Natural killer cell treated with Interleukin-12 subunit alpha and Interleukin-12 subunit beta and Interleukin-15 and Interleukin-18, amount 100 ng/mL, for 72 hours (primary cell): ENCODE results near the gene STX8. TPM values are rescaled to one million over a fixed set of nuclear protein-coding genes. Genes with fewer than 3 reads are reported as not detected.
A peak's percentile ranks its signal among the peaks of the same experiment; 100 is the strongest.

Experiments used
- ATAC-seq, 2 donors: fragments of 150-1000 bp; cut with Tn5 transposase in 1 of 2; sonication (Bioruptor Pico), chemical (Tn5 transposase) in 1 of 2; 2 replicates each; pipeline ENCODE4 v1.10.0; 2021
- DNase-seq: peaks from one replicate; pipeline ENCODE4 v3.0.0; 2022; ENCODE audit warnings: low spot score
- H3K27ac Mint-ChIP-seq, 2 donors: 1 replicate in 1 of 2; 2 replicates in 1 of 2; pipeline ENCODE4 v1.8.0; 2022; ENCODE audit warnings: mixed read lengths in 2 of 2, mild to moderate bottlenecking in 1 of 2, moderate library complexity in 1 of 2
- H3K27me3 Mint-ChIP-seq, 2 donors: 1 replicate in 1 of 2; 2 replicates in 1 of 2; pipeline ENCODE4 v1.8.0; 2022; ENCODE audit warnings: mixed read lengths in 2 of 2
- H3K36me3 Mint-ChIP-seq: one replicate; pipeline ENCODE4 v1.8.0; 2022; ENCODE audit warnings: mixed read lengths
- H3K4me1 Mint-ChIP-seq, 2 donors: 1 replicate in 1 of 2; 2 replicates in 1 of 2; pipeline ENCODE4 v1.8.0; 2022; ENCODE audit warnings: low read depth in 2 of 2, mixed read lengths in 2 of 2, mild to moderate bottlenecking in 1 of 2
- H3K4me3 Mint-ChIP-seq: one replicate; pipeline ENCODE4 v1.8.0; 2022; ENCODE audit warnings: mixed read lengths
- H3K9me3 Mint-ChIP-seq: 2 replicates; pipeline ENCODE4 v1.8.0; 2022; ENCODE audit warnings: mixed read lengths
- total RNA-seq, 2 donors: library from RNA; stranded (reverse); gene quantifications; one replicate each; pipeline ENCODE4 v1.2.3, GENCODE V29; 2022

Gene STX8
- total RNA-seq, 2 donors from 2014 or later = 65.2 to 87.7 TPM

- no peak for ATAC-seq
- DNase-seq = no peak
- H3K36me3 Mint-ChIP-seq = peaks cover 12% of the 10 kb centered on the region
- no peak overlapping the region for H3K4me3 Mint-ChIP-seq
- no peaks in the 10 kb centered on the region for H3K9me3 Mint-ChIP-seq
- H3K27ac Mint-ChIP-seq = no peak overlapping the region
- H3K27me3 Mint-ChIP-seq = no peaks in the 10 kb centered on the region
- peaks cover 11 to 12% of the 10 kb centered on the region in 2 donors for H3K4me1 Mint-ChIP-seq
Observed at GRCh38 chr17:9541718-9542117, 33.9 kb downstream of the STX8 start.

- ATAC-seq (no peak), DNase-seq (no peak)
- peaks cover 11 to 12% of the 10 kb centered on the region in 2 donors for H3K4me1 Mint-ChIP-seq
- no peak overlapping the region for H3K4me3 Mint-ChIP-seq
- H3K9me3 Mint-ChIP-seq = no peaks in the 10 kb centered on the region
- H3K36me3 Mint-ChIP-seq = peaks cover 12% of the 10 kb centered on the region
- H3K27me3 Mint-ChIP-seq = no peaks in the 10 kb centered on the region
- H3K27ac Mint-ChIP-seq = no peak overlapping the region
Observed at GRCh38 chr17:9538626-9539025, 37.0 kb downstream of the STX8 start.

GRCh38 chr17:9537177-9537776, 38.3 kb downstream of the STX8 start:
- Mint-ChIP-seq H3K4me1 (peaks cover 11 to 12% of the 10 kb centered on the region in 2 donors), H3K4me3 (no peak overlapping the region), H3K36me3 (peaks cover 12% of the 10 kb centered on the region), H3K27me3 (no peaks in the 10 kb centered on the region), H3K27ac (no peak overlapping the region), H3K9me3 (no peaks in the 10 kb centered on the region)
- ATAC-seq (no peak), DNase-seq (no peak)

GRCh38 chr17:9536061-9536460, 39.6 kb downstream of the STX8 start:
- DNase-seq = no peak
- no peaks in the 10 kb centered on the region for H3K9me3 Mint-ChIP-seq
- no peak overlapping the region for H3K27ac Mint-ChIP-seq
- H3K4me1 Mint-ChIP-seq = peaks cover 14 to 19% of the 10 kb centered on the region in 2 donors
- no peak overlapping the region for H3K4me3 Mint-ChIP-seq
- no peaks in the 10 kb centered on the region for H3K27me3 Mint-ChIP-seq
- peaks cover 12% of the 10 kb centered on the region for H3K36me3 Mint-ChIP-seq
- no peak for ATAC-seq

GRCh38 chr17:9533441-9533840, 42.2 kb downstream of the STX8 start:
- Mint-ChIP-seq H3K36me3 (no peaks in the 10 kb centered on the region), H3K4me3 (no peak overlapping the region), H3K9me3 (no peaks in the 10 kb centered on the region), H3K27me3 (no peaks in the 10 kb centered on the region), H3K27ac (no peak overlapping the region), H3K4me1 (peaks cover 18 to 19% of the 10 kb centered on the region in 2 donors)
- ATAC-seq (no peak), DNase-seq (no peak)

GRCh38 chr17:9532715-9533114, 42.9 kb downstream of the STX8 start:
- peaks cover 18 to 19% of the 10 kb centered on the region in 2 donors for H3K4me1 Mint-ChIP-seq
- no peaks in the 10 kb centered on the region for H3K9me3 Mint-ChIP-seq
- H3K36me3 Mint-ChIP-seq = no peaks in the 10 kb centered on the region
- no peak overlapping the region for H3K27ac Mint-ChIP-seq
- no peak overlapping the region for H3K4me3 Mint-ChIP-seq
- no peak for ATAC-seq
- no peak for DNase-seq
- no peaks in the 10 kb centered on the region for H3K27me3 Mint-ChIP-seq

GRCh38 chr17:9531034-9531433, 44.6 kb downstream of the STX8 start:
- H3K4me1 Mint-ChIP-seq = peaks cover 16 to 19% of the 10 kb centered on the region in 2 donors
- H3K36me3 Mint-ChIP-seq = no peaks in the 10 kb centered on the region
- ATAC-seq (no peak), DNase-seq (no peak)
- no peak overlapping the region for H3K4me3 Mint-ChIP-seq
- no peaks in the 10 kb centered on the region for H3K27me3 Mint-ChIP-seq
- no peak overlapping the region for H3K27ac Mint-ChIP-seq
- no peaks in the 10 kb centered on the region for H3K9me3 Mint-ChIP-seq

GRCh38 chr17:9529033-9529700, 46.5 kb downstream of the STX8 start:
- no peaks in the 10 kb centered on the region for H3K27me3 Mint-ChIP-seq
- no peak overlapping the region for H3K27ac Mint-ChIP-seq
- no peaks in the 10 kb centered on the region for H3K9me3 Mint-ChIP-seq
- H3K36me3 Mint-ChIP-seq = no peaks in the 10 kb centered on the region
- peak; percentile 66 to 85 for ATAC-seq
- DNase-seq = no peak
- H3K4me3 Mint-ChIP-seq = no peak overlapping the region
- H3K4me1 Mint-ChIP-seq = peaks cover 19 to 20% of the 10 kb centered on the region in 2 donors

GRCh38 chr17:9527788-9528187, 47.8 kb downstream of the STX8 start:
- Mint-ChIP-seq H3K27me3 (no peaks in the 10 kb centered on the region), H3K36me3 (no peaks in the 10 kb centered on the region), H3K27ac (no peak overlapping the region), H3K4me1 (peaks cover 19 to 20% of the 10 kb centered on the region in 2 donors), H3K4me3 (no peak overlapping the region), H3K9me3 (no peaks in the 10 kb centered on the region)
- DNase-seq (no peak), ATAC-seq (no peak)

GRCh38 chr17:9522074-9522473, 53.5 kb downstream of the STX8 start:
- H3K36me3 Mint-ChIP-seq = no peaks in the 10 kb centered on the region
- no peak overlapping the region for H3K4me3 Mint-ChIP-seq
- H3K27ac Mint-ChIP-seq = no peak overlapping the region
- ATAC-seq = no peak
- DNase-seq = no peak
- H3K4me1 Mint-ChIP-seq = peaks cover 14 to 33% of the 10 kb centered on the region in 2 donors
- no peaks in the 10 kb centered on the region for H3K9me3 Mint-ChIP-seq
- H3K27me3 Mint-ChIP-seq = no peaks in the 10 kb centered on the region

- peaks cover 16 to 34% of the 10 kb centered on the region in 2 donors for H3K4me1 Mint-ChIP-seq
- no peaks in the 10 kb centered on the region for H3K36me3 Mint-ChIP-seq
- no peak overlapping the region for H3K4me3 Mint-ChIP-seq
- H3K27me3 Mint-ChIP-seq = no peaks in the 10 kb centered on the region
- ATAC-seq (no peak), DNase-seq (no peak)
- H3K27ac Mint-ChIP-seq = no peak overlapping the region
- H3K9me3 Mint-ChIP-seq = no peaks in the 10 kb centered on the region
Observed at GRCh38 chr17:9521062-9521461, 54.6 kb downstream of the STX8 start.

GRCh38 chr17:9520649-9521048, 55.0 kb downstream of the STX8 start:
- no peaks in the 10 kb centered on the region for H3K36me3 Mint-ChIP-seq
- no peak overlapping the region for H3K4me3 Mint-ChIP-seq
- no peak for DNase-seq
- no peak overlapping the region for H3K27ac Mint-ChIP-seq
- H3K27me3 Mint-ChIP-seq = no peaks in the 10 kb centered on the region
- no peaks in the 10 kb centered on the region for H3K9me3 Mint-ChIP-seq
- peaks cover 16 to 33% of the 10 kb centered on the region in 2 donors for H3K4me1 Mint-ChIP-seq
- ATAC-seq = no peak

- Mint-ChIP-seq H3K27ac (no peak overlapping the region), H3K9me3 (no peaks in the 10 kb centered on the region), H3K4me3 (no peak overlapping the region), H3K27me3 (no peaks in the 10 kb centered on the region), H3K36me3 (no peaks in the 10 kb centered on the region), H3K4me1 (peaks cover 16 to 31% of the 10 kb centered on the region in 2 donors)
- ATAC-seq (no peak), DNase-seq (no peak)
Observed at GRCh38 chr17:9519583-9520272, 55.9 kb downstream of the STX8 start.

GRCh38 chr17:9517396-9517795, 58.2 kb downstream of the STX8 start:
- Mint-ChIP-seq H3K4me1 (peaks cover 23 to 36% of the 10 kb centered on the region in 2 donors), H3K36me3 (no peaks in the 10 kb centered on the region), H3K4me3 (no peak overlapping the region), H3K9me3 (no peaks in the 10 kb centered on the region), H3K27ac (peak overlapping the region in 1 of 2 donors; percentile 19), H3K27me3 (no peaks in the 10 kb centered on the region)
- DNase-seq (no peak), ATAC-seq (no peak)
